MM.1S (cell line): Measurements from ENCODE around the gene WFDC11.
"Not testable (repeated sequence)": the region's sequence is repeated elsewhere in the genome, so short reads cannot be mapped to it uniquely, and the experiment has no call there.

Source experiments
- EZH2 ChIP-seq: fragments of 300-600 bp; sonication (generic); optimal IDR thresholded peaks from 2 replicates; pipeline ENCODE3; 2017; ENCODE audit warnings: low read depth, mild to moderate bottlenecking, antibody characterized with exemption, low read length, mixed read lengths
- TF ChIP-seq, protein P1 (sequence below): fragments of 300-600 bp; sonication (generic); IDR thresholded peaks from 2 replicates; pipeline ENCODE4 v1.5.1; 2016; ENCODE audit warnings: antibody characterized with exemption, low read length, mixed read lengths

DNA sequence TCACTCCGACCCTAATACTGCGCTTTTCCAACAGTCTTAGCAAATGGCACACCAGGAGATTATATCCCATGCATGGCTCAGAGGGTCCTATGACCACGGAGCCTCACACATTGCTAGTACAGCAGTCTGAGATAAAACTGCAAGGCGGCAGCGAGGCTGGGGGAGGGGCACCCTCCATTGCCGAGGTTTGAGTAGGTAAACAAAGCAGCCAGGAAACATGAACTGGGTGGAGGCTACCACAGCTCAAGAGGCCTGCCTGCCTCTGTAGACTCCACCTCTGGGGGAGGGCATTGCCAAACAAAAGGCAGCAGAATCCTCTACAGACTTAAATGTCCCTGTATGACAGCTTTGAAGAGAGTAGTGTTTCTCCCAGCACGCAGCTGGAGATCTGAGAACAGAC lies 18.3 kb downstream of the WFDC11 start:
- TF ChIP-seq, protein P1, sequence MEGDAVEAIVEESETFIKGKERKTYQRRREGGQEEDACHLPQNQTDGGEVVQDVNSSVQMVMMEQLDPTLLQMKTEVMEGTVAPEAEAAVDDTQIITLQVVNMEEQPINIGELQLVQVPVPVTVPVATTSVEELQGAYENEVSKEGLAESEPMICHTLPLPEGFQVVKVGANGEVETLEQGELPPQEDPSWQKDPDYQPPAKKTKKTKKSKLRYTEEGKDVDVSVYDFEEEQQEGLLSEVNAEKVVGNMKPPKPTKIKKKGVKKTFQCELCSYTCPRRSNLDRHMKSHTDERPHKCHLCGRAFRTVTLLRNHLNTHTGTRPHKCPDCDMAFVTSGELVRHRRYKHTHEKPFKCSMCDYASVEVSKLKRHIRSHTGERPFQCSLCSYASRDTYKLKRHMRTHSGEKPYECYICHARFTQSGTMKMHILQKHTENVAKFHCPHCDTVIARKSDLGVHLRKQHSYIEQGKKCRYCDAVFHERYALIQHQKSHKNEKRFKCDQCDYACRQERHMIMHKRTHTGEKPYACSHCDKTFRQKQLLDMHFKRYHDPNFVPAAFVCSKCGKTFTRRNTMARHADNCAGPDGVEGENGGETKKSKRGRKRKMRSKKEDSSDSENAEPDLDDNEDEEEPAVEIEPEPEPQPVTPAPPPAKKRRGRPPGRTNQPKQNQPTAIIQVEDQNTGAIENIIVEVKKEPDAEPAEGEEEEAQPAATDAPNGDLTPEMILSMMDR: not testable (repeated sequence)
- TF ChIP-seq EZH2: not testable (repeated sequence)
